Colonic mucosa (tissue), 4 donors: ENCODE measurements around the gene MUC5AC. TPM values are rescaled to one million over a fixed set of nuclear protein-coding genes. Genes with fewer than 3 reads are reported as not detected.
"Not testable (repeated sequence)": the region's sequence is repeated elsewhere in the genome, so short reads cannot be mapped to it uniquely, and the experiment has no call there.

ENCODE experiments used
- DNase-seq: peaks from one replicate; pipeline ENCODE4 v3.0.0-alpha.2; 2020
- H3K27ac ChIP-seq: fragments of 200-600 bp; one replicate; pipeline ENCODE4 v1.8.0; 2021
- H3K27me3 ChIP-seq: fragments of 200-600 bp; one replicate; pipeline ENCODE4 v1.8.0; 2021
- H3K36me3 ChIP-seq: fragments of 200-600 bp; one replicate; pipeline ENCODE4 v1.8.0; 2021
- H3K4me1 ChIP-seq: fragments of 200-600 bp; one replicate; pipeline ENCODE4 v1.8.0; 2021; ENCODE audit warnings: mild to moderate bottlenecking
- H3K4me3 ChIP-seq: fragments of 200-600 bp; one replicate; pipeline ENCODE4 v1.8.0; 2021
- H3K9ac ChIP-seq, 2 donors: one replicate each; pipeline ENCODE4 v1.7.0; 2013; ENCODE audit warnings: control low read depth in 2 of 2, low read depth in 2 of 2, low read length in 2 of 2
- H3K9me3 ChIP-seq: fragments of 200-600 bp; one replicate; pipeline ENCODE4 v1.8.0; 2021
- intact Hi-C: fragments of 100-400 bp; cut with DNase I; formaldehyde crosslinking; loops from one replicate; pipeline ENCODE4 v1.14.1; 2022
- total RNA-seq, 2 donors: library from RNA; stranded (reverse); fragmentation: NEBNext Ultra II Directional in 1 of 2; extraction: Animal tissue kit (Norgen Biotek cat#: 25700) in 1 of 2; gene quantifications; one replicate each; pipeline ENCODE4 v1.2.1, GENCODE V29; 2021
- donor health status: healthy.
- donor health status: DM: no; HTN: no; CAD: no.
- donor health status: DM: no; HTN: no; CAD: no.

The MUC5AC gene
- total RNA-seq, 2 donors from 2014 or later = 0.03 to 0.20 TPM

- not testable (repeated sequence) for DNase-seq, H3K9me3 ChIP-seq
Observed at GRCh38 chr11:1245717-1246116, 88.0 kb downstream of the MUC5AC start.

GRCh38 chr11:1246301-1246700 is 88.5 kb downstream of the MUC5AC start:
- H3K4me3 ChIP-seq, H3K27ac ChIP-seq, H3K36me3 ChIP-seq, H3K9me3 ChIP-seq, intact Hi-C loops, H3K4me1 ChIP-seq, H3K9ac ChIP-seq, H3K27me3 ChIP-seq: not testable (repeated sequence)
- DNase-seq = peak; percentile 69

More at GRCh38 chr11:1245717-1246116, 88.0 kb downstream of the MUC5AC start:
- H3K4me1 ChIP-seq, H3K9ac ChIP-seq, H3K36me3 ChIP-seq, intact Hi-C loops, H3K4me3 ChIP-seq, H3K27ac ChIP-seq, H3K27me3 ChIP-seq: not testable (repeated sequence)

GRCh38 chr11:1247026-1247425 is 89.3 kb downstream of the MUC5AC start:
- DNase-seq, H3K27ac ChIP-seq: not testable (repeated sequence)

GRCh38 chr11:1248951-1249350 is 91.2 kb downstream of the MUC5AC start:
- H3K36me3 ChIP-seq, DNase-seq, H3K27me3 ChIP-seq, H3K27ac ChIP-seq, intact Hi-C loops, H3K9ac ChIP-seq, H3K4me1 ChIP-seq, H3K9me3 ChIP-seq, H3K4me3 ChIP-seq: not testable (repeated sequence)

More at GRCh38 chr11:1247026-1247425, 89.3 kb downstream of the MUC5AC start:
- intact Hi-C loops, H3K4me3 ChIP-seq, H3K9ac ChIP-seq, H3K27me3 ChIP-seq, H3K4me1 ChIP-seq, H3K36me3 ChIP-seq, H3K9me3 ChIP-seq: not testable (repeated sequence)

- H3K27ac ChIP-seq, DNase-seq, H3K36me3 ChIP-seq, H3K27me3 ChIP-seq, H3K9me3 ChIP-seq, H3K9ac ChIP-seq, H3K4me3 ChIP-seq, H3K4me1 ChIP-seq, intact Hi-C loops: not testable (repeated sequence)
Observed at GRCh38 chr11:1250411-1250810, 92.7 kb downstream of the MUC5AC start.

Other genes starting within 250 kb of the MUC5AC start
- 100 to 1,000 TPM in 1 of 2 donors, 10 to 100 TPM in 1; 46.4 to 113 TPM for gene CHID1, start 247.1 kb upstream of the MUC5AC start, total RNA-seq
- gene AP2A2, start 232.1 kb upstream of the MUC5AC start, total RNA-seq = 10 to 100 TPM; 69.4 to 72.5 TPM
- under 1 TPM in 1 of 2 donors, not detected in 1; 0.10 TPM for gene MUC6, start 121.2 kb upstream of the MUC5AC start, total RNA-seq
- gene MUC2, start 83.1 kb upstream of the MUC5AC start, total RNA-seq = 1,000 to 10,000 TPM; 1,230 to 1,438 TPM
- gene MUC5B, start 65.1 kb downstream of the MUC5AC start, total RNA-seq = 100 to 1,000 TPM; 285 to 655 TPM
- gene TOLLIP, start 151.7 kb downstream of the MUC5AC start, total RNA-seq = 10 to 100 TPM; 49.8 to 59.7 TPM
- 1 to 10 TPM in 1 of 2 donors, under 1 TPM in 1; 0.52 to 1.2 TPM for gene BRSK2, start 232.0 kb downstream of the MUC5AC start, total RNA-seq